Measurements from ENCODE around the gene RPL10A.

RPL10A gene

DNA sequence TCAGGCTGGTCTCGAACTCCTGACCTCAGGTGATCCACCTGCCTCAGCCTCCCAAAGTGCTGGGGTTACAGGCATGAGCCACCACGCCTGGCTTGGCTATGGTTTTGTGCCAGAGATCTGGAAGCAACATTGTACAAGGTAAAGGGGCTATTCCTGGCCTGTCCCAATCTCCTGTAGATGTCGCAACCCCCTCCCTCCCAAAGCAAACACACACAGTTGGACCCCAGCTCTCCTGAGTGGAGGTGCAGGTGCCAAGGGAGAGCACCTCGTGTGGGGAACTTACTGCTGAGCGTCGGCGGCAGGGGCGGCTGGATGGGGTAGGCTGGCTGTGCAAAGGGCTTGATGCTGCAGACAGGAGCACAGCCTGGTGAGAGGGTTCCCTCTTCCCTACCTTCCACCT is 8.8 kb downstream of the RPL10A start:
- no peak for DNase-seq

- no peak for DNase-seq
Measured at GRCh38 chr6:35477551-35478179, 9.5 kb downstream of the RPL10A start.

DNA sequence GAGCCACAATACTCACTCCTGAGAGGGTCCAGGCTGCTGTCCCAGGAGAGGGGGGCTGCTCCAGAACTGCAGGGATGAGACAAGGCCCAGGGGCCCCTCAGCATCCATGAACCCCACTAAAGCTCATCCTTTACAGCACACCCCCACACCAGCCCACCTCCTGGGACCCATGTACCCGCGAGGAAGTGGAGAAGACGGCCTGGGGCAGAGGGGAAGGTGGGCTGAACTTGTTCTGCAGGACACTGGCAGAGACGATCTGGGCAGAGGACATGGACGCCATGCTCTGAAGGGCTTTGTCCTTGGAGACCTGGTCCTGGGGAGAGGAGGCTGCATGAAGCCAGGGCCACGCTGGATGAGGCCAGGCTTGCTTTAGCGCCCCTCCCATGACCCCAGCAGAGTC is 10.1 kb downstream of the RPL10A start:
- DNase-seq, result no peak

- no peak for DNase-seq
Measured at GRCh38 chr6:35480176-35480575, 12.0 kb downstream of the RPL10A start.

DNA sequence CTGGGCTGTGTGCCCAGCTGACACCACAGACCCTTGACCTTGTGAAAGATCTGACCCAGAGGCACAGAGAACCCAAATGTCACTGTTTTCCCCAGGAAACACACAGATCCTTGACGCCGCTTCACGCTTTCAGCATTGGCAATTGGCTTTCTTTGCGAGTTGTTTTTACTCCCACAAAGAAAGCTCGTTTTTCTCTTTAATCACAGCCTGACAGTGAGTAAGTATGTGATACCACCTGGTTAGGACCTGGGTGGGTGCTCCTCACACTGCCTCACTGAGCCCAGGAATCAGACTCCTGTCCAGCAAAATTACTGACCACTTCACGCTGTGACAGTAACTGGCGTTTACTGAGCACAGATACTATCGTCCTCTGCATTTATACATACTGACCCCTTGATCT is 13.0 kb downstream of the RPL10A start:
- no peak for DNase-seq

- no peak for DNase-seq
Measured at GRCh38 chr6:35483062-35483461, 14.9 kb downstream of the RPL10A start.

- DNase-seq, result no peak
Measured at GRCh38 chr6:35483490-35483889, 15.3 kb downstream of the RPL10A start.

DNA sequence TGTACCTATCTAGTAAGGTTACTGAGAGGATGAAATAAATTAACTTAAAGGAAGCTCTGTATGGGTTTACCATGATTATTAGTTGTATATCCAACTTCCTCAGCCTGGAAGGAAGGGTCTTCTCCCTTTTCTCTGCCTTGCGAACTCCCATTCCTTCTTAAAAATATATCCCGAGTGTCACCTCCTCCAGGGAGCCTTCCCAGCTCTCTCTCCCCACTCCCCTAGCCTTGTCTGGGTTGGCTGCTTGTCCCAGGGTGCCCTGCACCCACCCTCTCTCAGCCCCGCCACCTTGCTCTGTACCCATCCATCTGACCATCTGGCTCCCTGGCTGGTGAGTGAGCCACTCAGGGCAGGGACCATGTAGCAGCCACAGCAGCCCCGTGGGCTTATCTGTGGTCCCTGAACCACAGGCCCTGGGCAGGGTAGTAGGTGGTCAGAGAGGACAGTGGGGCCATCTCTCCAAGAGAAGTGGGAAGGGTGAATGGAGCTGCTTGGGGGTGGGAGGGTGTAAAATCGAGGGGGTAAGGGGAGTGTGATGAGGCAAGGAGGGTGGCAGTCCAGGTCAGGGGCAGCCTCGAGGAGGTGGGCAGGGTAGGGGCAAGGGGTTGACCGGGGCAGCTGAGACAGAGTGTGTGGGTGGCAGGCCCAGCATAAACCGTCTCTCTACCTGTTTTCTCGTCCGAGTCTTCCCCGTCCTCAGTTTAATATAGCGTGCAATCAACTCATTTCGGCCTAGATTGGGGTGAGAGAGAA is 15.9 kb downstream of the RPL10A start:
- DNase-seq, result no peak

- DNase-seq, result no peak
Measured at GRCh38 chr6:35484921-35485392, 16.8 kb downstream of the RPL10A start.

DNA sequence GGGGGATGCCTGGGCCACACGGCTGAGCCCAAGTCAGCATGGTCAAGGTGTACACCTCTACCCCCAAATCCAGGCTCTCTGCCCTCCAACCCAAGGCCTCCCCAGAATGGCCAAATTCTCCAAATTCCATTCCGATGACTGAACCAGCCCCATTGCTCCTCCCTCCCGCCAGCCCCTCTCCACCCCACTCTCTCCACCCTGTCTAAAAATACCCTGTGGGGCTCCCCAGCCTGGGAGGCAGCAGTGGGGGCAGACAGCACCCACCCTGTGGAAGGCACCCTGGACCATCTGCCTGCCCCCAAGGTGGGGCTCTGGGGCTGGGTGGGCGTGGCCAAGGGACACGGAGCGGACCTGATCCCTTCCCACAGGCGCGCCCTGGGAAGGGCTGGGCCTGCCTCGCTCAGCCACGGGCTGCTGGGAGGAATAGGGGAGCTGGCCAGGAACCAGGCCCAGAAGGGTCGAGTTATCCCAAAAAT is 17.2 kb downstream of the RPL10A start:
- no peak for DNase-seq

- no peak for DNase-seq
Measured at GRCh38 chr6:35486005-35486925, 18.1 kb downstream of the RPL10A start.

DNA sequence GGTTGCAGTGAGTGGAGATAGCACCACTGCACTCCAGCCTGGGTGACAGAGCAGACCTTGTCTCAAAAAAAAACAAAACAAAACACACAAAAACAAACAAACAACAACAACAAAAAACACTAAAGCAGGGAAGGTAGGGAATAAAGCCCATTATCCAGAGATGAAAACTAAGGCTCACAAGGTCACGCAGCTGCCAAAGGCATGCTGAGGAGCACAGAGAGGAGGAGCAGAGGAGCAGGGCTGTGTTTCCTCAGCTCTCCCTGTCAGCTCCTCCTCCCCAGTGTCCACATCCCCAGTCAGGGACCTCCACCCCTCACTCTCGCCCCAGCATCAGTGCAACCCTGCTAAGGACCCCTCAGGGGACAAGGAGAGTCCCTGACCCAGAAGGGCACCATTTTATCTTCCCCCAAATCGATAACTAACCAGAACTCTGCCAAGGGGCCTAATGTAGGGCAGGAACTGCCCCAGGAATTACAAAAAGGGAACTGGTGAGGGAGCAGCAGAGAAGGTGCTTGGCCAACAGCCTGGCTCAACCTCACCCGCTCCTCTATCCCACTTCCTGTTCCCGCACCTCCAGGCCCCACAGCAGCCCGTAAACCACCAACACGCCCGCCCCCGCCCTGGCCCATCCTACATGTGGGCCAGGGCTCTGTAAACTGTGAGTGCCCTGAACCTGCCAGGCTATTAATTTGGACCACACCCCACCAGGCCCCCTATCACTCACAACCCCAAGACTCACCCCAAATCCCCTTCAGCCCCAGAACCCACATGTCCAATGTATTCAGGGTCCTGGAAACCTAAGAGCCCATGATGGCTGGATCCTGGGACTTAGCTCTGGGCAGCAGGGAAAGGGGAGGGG is 19.7 kb downstream of the RPL10A start:
- DNase-seq, result no peak

DNA sequence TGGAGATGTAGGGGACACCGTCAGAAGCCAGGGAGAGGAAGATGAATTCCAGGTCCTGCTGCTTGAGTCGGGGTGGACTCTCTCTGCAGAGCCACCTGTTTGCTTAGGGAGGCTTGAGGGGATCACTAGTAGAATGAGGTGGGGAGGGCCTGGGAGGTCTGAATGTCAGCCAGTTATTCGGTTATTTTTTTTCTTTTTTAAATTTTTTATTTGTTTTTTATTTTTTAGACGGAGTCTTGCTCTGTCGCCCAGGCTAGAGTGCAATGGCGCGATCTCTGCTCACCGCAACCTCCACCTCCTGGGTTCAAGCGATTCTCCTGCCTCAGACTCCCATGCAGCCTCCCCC is 20.3 kb downstream of the RPL10A start:
- no peak for DNase-seq

DNA sequence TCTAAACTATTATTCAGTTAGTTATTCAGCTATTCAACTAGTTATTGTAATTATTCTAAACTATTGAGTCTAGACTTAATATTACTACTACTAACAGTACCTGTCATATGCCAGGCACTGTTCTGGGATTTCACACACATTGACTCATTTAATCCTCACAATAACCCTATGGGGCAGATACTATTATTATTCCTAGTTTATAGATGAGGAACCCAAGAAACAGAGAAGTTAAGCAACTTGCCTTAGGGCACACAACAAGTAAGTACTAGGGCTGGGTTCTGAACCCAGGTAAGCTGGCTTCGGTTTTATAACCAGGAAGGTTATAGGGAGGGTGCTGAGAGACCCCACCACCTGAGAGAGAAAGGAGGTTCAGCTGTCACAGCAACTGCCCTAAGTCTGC is 20.9 kb downstream of the RPL10A start:
- no peak for DNase-seq

DNA sequence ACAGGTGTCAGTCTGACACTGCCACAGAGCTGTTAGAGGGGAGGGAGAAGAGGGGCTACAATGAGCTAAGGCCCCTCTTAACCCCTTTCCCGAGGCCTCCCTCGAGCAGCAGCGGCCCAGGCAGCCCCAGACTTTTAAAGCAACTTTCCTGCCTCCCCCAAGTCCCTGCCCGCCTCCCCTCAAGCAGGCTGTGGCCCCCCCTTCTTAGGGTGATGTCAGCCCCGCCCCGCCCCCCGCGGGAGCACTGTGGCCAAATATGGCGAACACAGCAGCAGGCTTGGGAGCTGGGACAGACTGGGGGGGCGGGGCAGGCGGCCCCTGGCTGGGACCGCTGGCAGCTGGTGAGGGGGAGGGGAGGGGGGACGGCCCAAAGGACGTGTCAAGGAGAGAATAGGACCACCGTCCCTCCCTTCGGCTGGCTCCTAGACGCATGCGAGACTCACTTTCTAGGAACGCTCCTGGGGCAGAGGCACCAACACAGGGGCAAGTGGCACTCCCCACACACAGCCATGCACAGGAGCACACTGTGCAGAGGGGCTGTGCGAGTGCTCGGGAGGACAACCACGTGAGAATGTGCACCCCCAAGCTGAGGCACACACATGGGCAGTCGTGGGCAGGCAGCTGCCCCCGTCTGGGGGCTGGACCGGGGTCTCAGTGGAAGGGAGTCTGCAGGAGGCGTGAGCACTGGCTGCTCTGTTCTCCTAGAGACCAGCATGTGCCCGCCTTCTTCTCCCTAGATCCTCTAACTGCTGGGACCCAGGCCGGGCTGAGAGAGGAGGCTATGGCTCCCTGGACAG is 22.0 kb downstream of the RPL10A start:
- peak; percentile 89 for DNase-seq

- DNase-seq, result no peak
Measured at GRCh38 chr6:35490821-35491557, 22.8 kb downstream of the RPL10A start.

- DNase-seq, result no peak
Measured at GRCh38 chr6:35491558-35492257, 23.5 kb downstream of the RPL10A start.

DNA sequence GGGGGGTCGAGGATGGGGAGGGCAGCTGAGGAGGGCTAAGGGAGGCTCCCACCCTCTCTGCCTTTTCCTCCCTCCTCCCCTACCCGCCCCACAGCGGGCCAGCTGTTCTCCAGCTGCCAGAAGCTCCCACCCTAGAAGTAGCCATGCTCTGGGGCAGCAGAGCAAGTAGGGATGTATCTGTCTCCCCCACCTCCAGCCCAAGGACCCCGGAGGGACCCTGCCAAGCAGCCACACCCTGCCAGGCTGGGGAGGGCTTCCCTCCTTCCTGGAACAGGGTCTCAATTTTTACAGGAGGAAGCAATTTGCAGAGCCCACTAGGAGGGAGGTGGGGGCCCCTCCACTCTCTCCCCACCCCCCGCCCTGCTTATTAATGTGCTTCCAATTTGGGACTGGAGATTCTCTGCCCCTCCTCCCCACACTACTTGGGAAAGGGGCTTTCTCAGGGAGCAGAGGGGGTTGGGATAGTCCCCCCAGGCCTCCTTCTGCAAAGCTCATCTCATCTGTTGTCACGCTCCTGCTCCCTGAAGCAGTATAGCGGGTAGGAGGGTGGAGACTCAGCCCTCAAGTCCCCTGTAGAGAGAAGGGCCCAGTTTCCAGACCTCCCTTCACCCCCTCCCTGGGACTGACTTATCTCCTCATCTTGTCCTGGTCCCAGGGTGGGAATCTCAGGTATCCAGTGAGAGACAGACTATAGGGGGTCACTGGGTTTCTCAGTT is 24.2 kb downstream of the RPL10A start:
- peak; percentile 75 for DNase-seq

DNA sequence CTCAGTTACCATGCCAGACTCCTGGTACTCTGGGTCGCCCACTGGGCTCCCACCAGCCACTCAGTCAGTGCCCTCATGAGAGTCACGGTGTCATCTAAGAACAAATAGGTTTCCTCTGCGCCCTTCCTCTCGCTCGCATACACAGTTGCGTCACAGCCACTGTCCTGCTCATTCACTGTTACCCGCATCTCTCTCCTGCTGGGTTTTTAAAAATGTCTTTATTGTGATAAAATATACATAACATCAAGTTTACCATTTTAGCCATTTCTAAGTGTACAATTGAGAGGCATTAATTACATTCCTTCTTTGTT is 24.7 kb downstream of the RPL10A start:
- no peak for DNase-seq

All from left hindlimb (tissue), 1 donor.